Adrenal gland (tissue), 12 donors: ENCODE results near the gene NAPG. TPM values are rescaled to one million over a fixed set of nuclear protein-coding genes. Genes with fewer than 3 reads are reported as not detected.
A peak's percentile ranks its signal among the peaks of the same experiment; 100 is the strongest.

ENCODE experiments used
- DNase-seq, 7 donors: peaks; one replicate each; pipeline ENCODE4 v3.0.0-alpha.2; 2019 to 2020
- H3K27ac ChIP-seq, 5 donors: fragments of 200-600 bp; sonication (generic) in 4 of 5; 1 replicate in 3 of 5; 2 replicates in 2 of 5; pipeline versions ENCODE4 v1.5.1 to v1.8.0; 2016 to 2020; ENCODE audit warnings: mild to moderate bottlenecking in 1 of 5
- H3K27me3 ChIP-seq: fragments of 200-600 bp; 2 replicates; pipeline ENCODE4 v1.8.0; 2021
- H3K36me3 ChIP-seq, 2 donors: fragments of 200-600 bp; replicated peaks in 1 of 2; 1 replicate in 1 of 2; 2 replicates in 1 of 2; pipeline versions ENCODE4 v1.5.1 to v1.8.0; 2018 to 2022
- H3K4me1 ChIP-seq, 2 donors: fragments of 200-600 bp; replicated peaks in 1 of 2; 1 replicate in 1 of 2; 2 replicates in 1 of 2; pipeline versions ENCODE4 v1.5.1 to v1.8.0; 2018 to 2021
- H3K4me3 ChIP-seq, 4 donors: fragments of 200-600 bp; sonication (generic) in 3 of 4; one replicate each; pipeline ENCODE4 v1.5.1; 2016 to 2018
- H3K9me3 ChIP-seq, 3 donors: fragments of 200-600 bp; sonication (generic) in 1 of 3; replicated peaks in 1 of 3; 1 replicate in 2 of 3; 2 replicates in 1 of 3; pipeline versions ENCODE4 v1.5.1 to v1.8.0; 2016 to 2021
- CTCF ChIP-seq, 6 experiments: fragments of 450-650 bp in 4 of 6; fragments of 200-600 bp in 2 of 6; sonication (generic) in 1 of 6; IDR thresholded peaks; 1 replicate in 5 of 6; 2 replicates in 1 of 6; pipeline versions ENCODE4 v1.5.1 to v1.8.0; 2016 to 2021; ENCODE audit warnings: antibody characterized with exemption in 6 of 6, mild to moderate bottlenecking in 2 of 6, moderate library complexity in 1 of 6
- POLR2A ChIP-seq, 2 donors: fragments of 450-650 bp; IDR thresholded peaks; one replicate each; pipeline ENCODE4 v1.6.1; 2017; ENCODE audit warnings: antibody characterized with exemption in 2 of 2, mild to moderate bottlenecking in 2 of 2, moderate library complexity in 1 of 2
- WGBS, 4 donors: extraction: QIAGEN DNeasy Blood & Tissue Kit in 2 of 4; methylation state at CpG; one replicate each; pipeline versions ENCODE4 v1.1.5 to v1.1.7; 2013 to 2017; 5-methylcytosine and 5-hydroxymethylcytosine counted together
- intact Hi-C, 2 donors: fragments of 100-400 bp; cut with DNase I; formaldehyde crosslinking; loops; one replicate each; pipeline versions ENCODE4 v1.14.1 to v1.15.0; 2022 to 2023
- polyA plus RNA-seq, 3 donors: library from polyadenylated mRNA; stranded (reverse); fragments of 200-250 nt in 2 of 3; fragments of 350-450 nt in 1 of 3; fragmentation: Illumina TruSeq in 1 of 3; extraction: RNeasy Lipid Tissue Mini Kit (QIAGEN cat#74804) in 1 of 3; gene quantifications; one replicate each; pipeline ENCODE4 v1.2.3, GENCODE V29; 2013 to 2014
- total RNA-seq, 9 donors: library from RNA; depleted of rRNA in 4 of 9; stranded (reverse); fragments of >200 nt in 4 of 9; fragments of 120-200 nt in 1 of 9; fragmentation: NEBNext Ultra II Directional in 1 of 9; extraction: Animal tissue kit (Norgen Biotek cat#: 25700) in 1 of 9; gene quantifications; one replicate each; pipeline versions ENCODE4 v1.1.0 to v1.2.4, GENCODE V29; 2013 to 2023
- donor health status: healthy with polysubstance abuse.
- donor health status: Bipolar disorder and iron deficiency.
- donor health status: DM: yes; HTN: yes; CAD: no.
- donor health status: DM: no; HTN: no; CAD: no.
- donor health status: DM: no; HTN: no; CAD: no.
- donor health status: DM: yes; HTN: yes; CAD: no.

NAPG gene
- total and polyA plus RNA-seq, 12 donors, result 17.0 to 63.9 (median 41.4) TPM

GRCh38 chr18:10525371-10525691 is 496 bp upstream of the NAPG start:
- no peak for DNase-seq
- Histone ChIP-seq H3K27me3 (no peaks in the 10 kb centered on the region), H3K4me1 (peaks cover 6 to 44% of the 10 kb centered on the region in 2 donors), H3K27ac (peak overlapping the region in 3 of 5 donors; percentile 80 to 97 (median 95)), H3K9me3 (no peaks in the 10 kb centered on the region), H3K36me3 (no peaks in the 10 kb centered on the region), H3K4me3 (peak overlapping the region in 2 of 4 donors; percentile 87 to 90)
- TF ChIP-seq CTCF (IDR thresholded peaks at IDR 0.05) (no peak), POLR2A (IDR thresholded peaks at IDR 0.05) (no peak)
- intact Hi-C loops, result no loop called here
- 47 to 54% (median 51%) methylated on average over 7 of the region's 7 CpGs for WGBS, 4 donors

DNA sequence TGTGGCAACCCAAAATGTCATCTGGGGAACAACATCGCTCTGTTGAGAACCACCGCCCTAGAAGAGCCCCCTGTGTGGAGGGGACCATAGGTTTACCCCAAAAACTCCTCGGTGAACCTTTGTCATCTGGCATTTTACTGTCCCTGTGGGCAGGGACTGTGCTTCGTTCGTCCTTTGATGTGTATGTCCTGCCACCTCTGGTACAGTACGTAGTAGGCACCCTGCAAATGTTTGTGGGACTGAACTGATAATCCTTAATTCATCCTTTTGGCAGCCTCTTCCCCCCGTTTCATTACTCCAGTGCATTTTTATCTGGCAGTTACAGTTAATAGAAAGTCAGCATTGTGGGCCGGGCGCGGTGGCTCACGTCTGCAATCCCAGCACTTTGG is 728 bp downstream of the NAPG start:
- Histone ChIP-seq H3K4me3 (peak overlapping the region; percentile 17 to 90 (median 78)), H3K9me3 (no peaks in the 10 kb centered on the region), H3K4me1 (peaks cover 15 to 53% of the 10 kb centered on the region in 2 donors), H3K27ac (peak overlapping the region in 4 of 5 donors; percentile 80 to 97 (median 92)), H3K27me3 (no peaks in the 10 kb centered on the region), H3K36me3 (no peaks in the 10 kb centered on the region)
- 2 to 10% (median 5%) methylated on average over 10 to 11 of the region's 11 CpGs for WGBS, 4 donors
- DNase-seq, result peak in 1 of 7 donors; percentile 49
- TF ChIP-seq POLR2A (IDR thresholded peaks at IDR 0.05) (no peak), CTCF (IDR thresholded peaks at IDR 0.05) (no peak)
- intact Hi-C loops, result no loop called here

- no peaks in the 10 kb centered on the region for H3K9me3 ChIP-seq
- intact Hi-C loops, result no loop called here
Measured at GRCh38 chr18:10528439-10528838, 2.6 kb downstream of the NAPG start.

GRCh38 chr18:10530002-10530401 is 4.2 kb downstream of the NAPG start:
- WGBS, 4 donors, result 71 to 83% (median 78%) methylated on average over 3 of the region's 3 CpGs
- H3K4me1 ChIP-seq, result peaks cover 15 to 46% of the 10 kb centered on the region in 2 donors
- intact Hi-C loops, result no loop called here
- H3K27me3 ChIP-seq, result no peaks in the 10 kb centered on the region
- no peak overlapping the region for H3K4me3 ChIP-seq
- DNase-seq, result no peak
- H3K27ac ChIP-seq, result peak overlapping the region in 3 of 5 donors; percentile 55 to 87 (median 82)
- H3K36me3 ChIP-seq, result no peaks in the 10 kb centered on the region
- no peaks in the 10 kb centered on the region for H3K9me3 ChIP-seq
- TF ChIP-seq POLR2A (IDR thresholded peaks at IDR 0.05) (no peak), CTCF (IDR thresholded peaks at IDR 0.05) (no peak)

More at GRCh38 chr18:10528439-10528838, 2.6 kb downstream of the NAPG start:
- no peak for DNase-seq
- no peaks in the 10 kb centered on the region for H3K27me3 ChIP-seq
- peaks cover 15 to 53% of the 10 kb centered on the region in 2 donors for H3K4me1 ChIP-seq
- H3K4me3 ChIP-seq, result no peak overlapping the region
- no peak for TF ChIP-seq CTCF (IDR thresholded peaks at IDR 0.05)
- TF ChIP-seq POLR2A (IDR thresholded peaks at IDR 0.05), result no peak
- no peaks in the 10 kb centered on the region for H3K36me3 ChIP-seq
- 58 to 86% (median 73%) methylated on average over 3 of the region's 3 CpGs for WGBS, 4 donors
- H3K27ac ChIP-seq, result peak overlapping the region in 1 of 5 donors; percentile 37
